NCI-H510A treated with DMSO at 0.1 percent for 48 hours (cell line): ENCODE results near the gene SLC9A3.

ENCODE experiments used
- DNase-seq: peaks from one replicate; lab custom pipeline; 2025; lab: John Stamatoyannopoulos, UW

SLC9A3 gene

GRCh38 chr5:505951-506525 is 18.2 kb downstream of the SLC9A3 start:
- peak; percentile 82 for DNase-seq

GRCh38 chr5:504326-505154 is 19.7 kb downstream of the SLC9A3 start:
- DNase-seq, result no peak

- peak; percentile 42 for DNase-seq
Measured at GRCh38 chr5:502325-503079, 21.7 kb downstream of the SLC9A3 start.

GRCh38 chr5:501831-502184 is 22.4 kb downstream of the SLC9A3 start:
- DNase-seq, result no peak

- no peak for DNase-seq
Measured at GRCh38 chr5:501105-501830, 23.0 kb downstream of the SLC9A3 start.

- DNase-seq, result no peak
Measured at GRCh38 chr5:500491-500890, 23.8 kb downstream of the SLC9A3 start.

GRCh38 chr5:499233-500209 is 24.7 kb downstream of the SLC9A3 start:
- DNase-seq, result no peak

- no peak for DNase-seq
Measured at GRCh38 chr5:497871-498509, 26.3 kb downstream of the SLC9A3 start.

GRCh38 chr5:497090-497700 is 27.1 kb downstream of the SLC9A3 start:
- no peak for DNase-seq

GRCh38 chr5:496028-496427 is 28.2 kb downstream of the SLC9A3 start:
- DNase-seq, result no peak

- no peak for DNase-seq
Measured at GRCh38 chr5:494667-495255, 29.5 kb downstream of the SLC9A3 start.

GRCh38 chr5:493758-494157 is 30.5 kb downstream of the SLC9A3 start:
- DNase-seq, result no peak

GRCh38 chr5:493119-493701 is 31.0 kb downstream of the SLC9A3 start:
- DNase-seq, result no peak

- no peak for DNase-seq
Measured at GRCh38 chr5:492314-492893, 31.8 kb downstream of the SLC9A3 start.

GRCh38 chr5:491856-492155 is 32.4 kb downstream of the SLC9A3 start:
- DNase-seq, result no peak

- DNase-seq, result peak; percentile 74
Measured at GRCh38 chr5:491119-491855, 33.0 kb downstream of the SLC9A3 start.

GRCh38 chr5:490116-491106 is 33.8 kb downstream of the SLC9A3 start:
- DNase-seq, result peak; percentile 88
